Endothelial cell of coronary artery (primary cell): ENCODE data around the gene HMGB4. TPM values are rescaled to one million over a fixed set of nuclear protein-coding genes. Genes with fewer than 3 reads are reported as not detected.

Experiments used
- total RNA-seq: library from RNA; depleted of rRNA; stranded (reverse); fragments of >200 nt; gene quantifications from 2 replicates; pipeline ENCODE4 v1.2.3, GENCODE V29; 2014

The HMGB4 gene, protein sequence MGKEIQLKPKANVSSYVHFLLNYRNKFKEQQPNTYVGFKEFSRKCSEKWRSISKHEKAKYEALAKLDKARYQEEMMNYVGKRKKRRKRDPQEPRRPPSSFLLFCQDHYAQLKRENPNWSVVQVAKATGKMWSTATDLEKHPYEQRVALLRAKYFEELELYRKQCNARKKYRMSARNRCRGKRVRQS
- not detected in 2 replicates for total RNA-seq

GRCh38 chr1:33863779-33864178, at the start of gene HMGB4:
HMGB4 (plus strand) TSS chr1:33864079; CDS start chr1:33864192, 113 bp downstream.

